BLaER1 treated with 17β-estradiol and CSF1 and Interleukin-3, amounts not matched to agents 10 nM and 100 nM (cell line): ENCODE results near the gene NXPH3.

Source experiments
- H3K27ac ChIP-seq, 11 experiments: shearing (Covaris generic); formaldehyde crosslinking; 2 replicates each; pipeline ENCODE4 v1.8.1; 2022
- H3K27me3 ChIP-seq, 11 experiments: shearing (Covaris generic); formaldehyde crosslinking; 2 replicates each; pipeline ENCODE4 v1.8.1; 2022
- H3K36me3 ChIP-seq, 11 experiments: shearing (Covaris generic); formaldehyde crosslinking; 2 replicates each; pipeline ENCODE4 v1.8.1; 2022
- H3K4me1 ChIP-seq, 10 experiments: shearing (Covaris generic); formaldehyde crosslinking; 2 replicates each; pipeline ENCODE4 v1.8.1; 2022
- H3K4me2 ChIP-seq, 11 experiments: shearing (Covaris generic); formaldehyde crosslinking; 2 replicates each; pipeline ENCODE4 v1.8.1; 2022
- H3K4me3 ChIP-seq, 10 experiments: shearing (Covaris generic); formaldehyde crosslinking; 2 replicates each; pipeline ENCODE4 v1.8.1; 2022
- H3K9ac ChIP-seq, 11 experiments: shearing (Covaris generic); formaldehyde crosslinking; 2 replicates each; pipeline ENCODE4 v1.8.1; 2022
- H3K9me3 ChIP-seq, 11 experiments: shearing (Covaris generic); formaldehyde crosslinking; replicated peaks in 1 of 11; 2 replicates each; pipeline ENCODE4 v1.8.1; 2022
- H4K20me1 ChIP-seq, 11 experiments: shearing (Covaris generic); formaldehyde crosslinking; 2 replicates each; pipeline ENCODE4 v1.8.1; 2022
- Cebpa-rat ChIP-seq, 11 experiments: shearing (Covaris generic); IDR thresholded peaks; 2 replicates each; pipeline ENCODE4 v1.8.1; 2022

Gene NXPH3

GRCh38 chr17:49552070-49552751 lies 23.5 kb upstream of the NXPH3 start:
- Histone ChIP-seq H4K20me1 (no peaks in the 10 kb centered on the region; a peak in 1 of 22 replicates), H3K4me2 (peak overlapping the region in 2 of 11 experiments; percentile 4 to 15; a peak in 2 of 22 replicates), H3K4me3 (no peak overlapping the region), H3K9me3 (no peaks in the 10 kb centered on the region), H3K27me3 (peaks cover 0 to 11% (median 0%) of the 10 kb centered on the region in 11 experiments; a peak in 2 of 22 replicates), H3K27ac (no peak overlapping the region), H3K36me3 (no peaks in the 10 kb centered on the region), H3K9ac (0 out of 22 replicates have a peak overlapping the region, but pooled peaks of 1 of the 11 experiments have one; percentile 29), H3K4me1 (peaks cover 12 to 86% (median 66%) of the 10 kb centered on the region in 10 experiments)
- TF ChIP-seq Cebpa-rat (IDR thresholded peaks at IDR 0.05) = no peak

DNA sequence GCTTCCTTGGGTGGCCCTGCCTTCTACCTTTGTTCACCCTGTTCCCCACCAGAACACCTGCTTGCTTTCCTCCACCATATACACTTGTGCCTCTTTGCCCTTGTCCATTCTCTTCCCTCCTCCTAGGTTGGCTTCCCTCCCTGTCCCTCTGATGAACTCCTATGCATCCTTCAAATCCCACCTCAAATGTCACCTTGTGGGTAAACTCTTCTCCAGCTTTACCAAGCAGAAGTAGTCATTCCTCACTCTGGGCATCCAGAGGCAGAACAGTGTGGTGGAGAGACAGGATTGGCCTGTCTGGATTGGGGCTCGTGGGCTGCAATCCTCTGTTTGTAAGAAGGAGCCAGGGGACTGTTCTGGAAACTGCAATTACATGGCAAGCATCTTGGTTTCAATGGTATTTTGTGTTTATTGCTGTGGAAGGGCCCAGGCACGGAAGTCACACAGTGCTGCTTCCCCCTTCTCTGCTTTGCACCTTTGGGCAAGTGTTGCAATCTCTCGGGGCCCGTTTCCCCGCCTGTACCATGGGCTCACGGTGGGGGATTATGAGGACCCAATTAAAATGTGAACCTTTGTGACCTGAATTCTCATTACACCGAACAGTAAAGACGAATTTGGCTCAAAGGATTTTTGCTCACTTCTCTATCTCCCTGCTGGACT lies 21.9 kb upstream of the NXPH3 start:
- peak overlapping the region; percentile 2 to 80 (median 67); a peak in 18 of 22 replicates for H3K4me2 ChIP-seq
- H4K20me1 ChIP-seq = no peaks in the 10 kb centered on the region
- peaks cover 0 to 11% (median 0%) of the 10 kb centered on the region in 11 experiments; a peak in 2 of 22 replicates for H3K27me3 ChIP-seq
- TF ChIP-seq Cebpa-rat (IDR thresholded peaks at IDR 0.05) = peak in 2 of 11 experiments; percentile 38 to 47; a peak in 4 of 22 replicates
- no peaks in the 10 kb centered on the region for H3K9me3 ChIP-seq
- no peak overlapping the region for H3K9ac ChIP-seq
- peaks cover 12 to 74% (median 52%) of the 10 kb centered on the region in 10 experiments for H3K4me1 ChIP-seq
- no peaks in the 10 kb centered on the region for H3K36me3 ChIP-seq
- no peak overlapping the region for H3K4me3 ChIP-seq
- H3K27ac ChIP-seq = no peak overlapping the region

GRCh38 chr17:49554694-49555494 lies 20.8 kb upstream of the NXPH3 start:
- Histone ChIP-seq H3K4me3 (no peak overlapping the region), H3K9ac (peak overlapping the region in 4 of 11 experiments; percentile 26 to 60 (median 38); a peak in 3 of 22 replicates), H3K36me3 (no peaks in the 10 kb centered on the region), H3K4me2 (peak overlapping the region in 10 of 11 experiments; percentile 22 to 80 (median 68); a peak in 19 of 22 replicates), H3K4me1 (peaks cover 12 to 63% (median 41%) of the 10 kb centered on the region in 10 experiments), H3K27ac (peak overlapping the region in 1 of 11 experiments; percentile 66; a peak in 1 of 22 replicates), H3K27me3 (peaks cover 0 to 6% (median 0%) of the 10 kb centered on the region in 11 experiments; a peak in 2 of 22 replicates), H4K20me1 (no peaks in the 10 kb centered on the region), H3K9me3 (no peaks in the 10 kb centered on the region)
- no peak for TF ChIP-seq Cebpa-rat (IDR thresholded peaks at IDR 0.05)

DNA sequence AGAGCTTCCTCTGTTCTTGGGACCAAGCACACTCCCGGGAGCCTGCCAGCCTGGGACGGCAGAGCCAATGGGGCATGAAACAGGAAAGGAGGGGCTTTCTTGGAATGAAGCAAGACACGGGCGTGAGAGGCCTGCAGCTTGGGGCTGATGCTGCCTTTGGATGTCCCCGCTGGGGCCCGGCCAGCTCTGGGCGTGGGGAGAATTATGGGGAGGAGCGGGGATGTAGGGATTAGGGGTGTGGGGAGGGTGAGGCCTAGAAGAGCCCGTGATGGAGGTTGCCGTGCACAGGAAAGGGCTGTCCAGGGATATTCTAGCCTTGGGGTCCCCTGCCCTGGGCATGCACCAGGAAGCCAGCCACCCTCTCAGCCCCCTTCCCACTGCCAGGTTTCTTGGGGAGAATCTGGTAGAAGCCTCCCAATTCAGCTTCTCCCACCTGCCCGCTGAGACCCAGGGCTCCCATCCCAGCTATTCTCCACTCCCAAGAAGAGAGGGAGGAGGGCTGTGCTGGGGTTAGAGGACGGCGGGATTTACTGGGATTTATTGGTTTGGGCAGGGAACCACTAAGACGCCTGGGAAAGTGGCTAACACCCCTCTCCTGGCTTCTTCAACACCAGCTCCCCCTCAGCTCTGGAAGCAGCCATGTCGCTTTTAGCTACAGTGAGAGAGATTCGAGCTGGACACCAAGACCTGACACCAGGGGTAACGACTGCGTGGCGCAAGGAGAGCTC lies 20.0 kb upstream of the NXPH3 start:
- Histone ChIP-seq H3K4me3 (no peak overlapping the region; a peak in 1 of 20 replicates), H3K4me2 (peak overlapping the region; percentile 49 to 80 (median 69)), H3K36me3 (no peaks in the 10 kb centered on the region), H3K27ac (peak overlapping the region in 7 of 11 experiments; percentile 5 to 66 (median 27); a peak in 8 of 22 replicates), H3K9me3 (peaks cover 0 to 2% (median 0%) of the 10 kb centered on the region in 11 experiments; a peak in 3 of 22 replicates), H4K20me1 (no peaks in the 10 kb centered on the region), H3K9ac (peak overlapping the region in 8 of 11 experiments; percentile 20 to 63 (median 35); a peak in 10 of 22 replicates), H3K27me3 (no peaks in the 10 kb centered on the region), H3K4me1 (peaks cover 12 to 55% (median 33%) of the 10 kb centered on the region in 10 experiments)
- TF ChIP-seq Cebpa-rat (IDR thresholded peaks at IDR 0.05) = no peak

- Histone ChIP-seq H3K9ac (peak overlapping the region in 7 of 11 experiments; percentile 20 to 63 (median 36); a peak in 9 of 22 replicates), H3K4me2 (peak overlapping the region; percentile 49 to 80 (median 69)), H3K4me1 (peaks cover 12 to 49% (median 32%) of the 10 kb centered on the region in 10 experiments), H3K9me3 (peaks cover 0 to 10% (median 4%) of the 10 kb centered on the region in 11 experiments; a peak in 19 of 22 replicates), H3K27me3 (no peaks in the 10 kb centered on the region), H3K27ac (peak overlapping the region in 7 of 11 experiments; percentile 5 to 66 (median 27); a peak in 8 of 22 replicates), H3K4me3 (no peak overlapping the region; a peak in 1 of 20 replicates), H4K20me1 (no peaks in the 10 kb centered on the region), H3K36me3 (no peaks in the 10 kb centered on the region)
- no peak for TF ChIP-seq Cebpa-rat (IDR thresholded peaks at IDR 0.05)
Measured at GRCh38 chr17:49556223-49556943, 19.3 kb upstream of the NXPH3 start.

GRCh38 chr17:49557312-49558024 lies 18.2 kb upstream of the NXPH3 start:
- Histone ChIP-seq H3K4me3 (no peak overlapping the region), H3K27ac (no peak overlapping the region), H3K9ac (no peak overlapping the region), H3K4me1 (peaks cover 12 to 45% (median 32%) of the 10 kb centered on the region in 10 experiments), H3K4me2 (no peak overlapping the region), H3K9me3 (peaks cover 0 to 21% (median 15%) of the 10 kb centered on the region in 11 experiments; a peak in 20 of 22 replicates), H3K27me3 (no peaks in the 10 kb centered on the region), H4K20me1 (no peaks in the 10 kb centered on the region), H3K36me3 (no peaks in the 10 kb centered on the region)
- TF ChIP-seq Cebpa-rat (IDR thresholded peaks at IDR 0.05) = no peak

DNA sequence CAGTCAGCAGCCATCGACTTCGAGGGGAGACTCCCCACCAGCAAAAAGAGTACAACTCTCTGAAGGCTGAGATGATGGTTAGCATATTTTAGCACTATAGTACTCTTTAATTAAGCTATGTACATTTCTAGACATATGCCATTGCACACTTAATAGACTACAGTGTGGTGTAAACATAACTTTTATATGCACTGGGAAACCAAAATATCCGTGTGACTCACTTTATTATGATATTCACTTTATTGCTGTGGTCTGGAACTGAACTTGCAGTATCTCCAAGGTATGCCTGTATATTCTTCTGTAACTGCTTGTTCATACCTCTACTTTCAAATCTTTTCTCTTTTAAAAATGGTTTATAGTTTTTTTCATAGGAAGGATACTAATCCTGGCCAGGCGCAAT lies 11.0 kb upstream of the NXPH3 start:
- H4K20me1 ChIP-seq = no peaks in the 10 kb centered on the region
- H3K4me1 ChIP-seq = peaks cover 22 to 40% (median 32%) of the 10 kb centered on the region in 10 experiments
- H3K36me3 ChIP-seq = no peaks in the 10 kb centered on the region
- peaks cover 0 to 21% (median 15%) of the 10 kb centered on the region in 11 experiments; a peak in 20 of 22 replicates for H3K9me3 ChIP-seq
- no peak for TF ChIP-seq Cebpa-rat (IDR thresholded peaks at IDR 0.05)
- H3K9ac ChIP-seq = no peak overlapping the region
- no peaks in the 10 kb centered on the region for H3K27me3 ChIP-seq
- H3K4me2 ChIP-seq = peak overlapping the region in 8 of 11 experiments; percentile 6 to 82 (median 68); a peak in 13 of 22 replicates
- H3K27ac ChIP-seq = no peak overlapping the region
- H3K4me3 ChIP-seq = no peak overlapping the region
